Left renal pelvis (tissue), 4 donors: ENCODE results near the gene SOHLH1. TPM values are rescaled to one million over a fixed set of nuclear protein-coding genes. Genes with fewer than 3 reads are reported as not detected.
"Not testable (repeated sequence)": the region's sequence is repeated elsewhere in the genome, so short reads cannot be mapped to it uniquely, and the experiment has no call there.

Experiments used
- DNase-seq, 4 donors: peaks; one replicate each; pipeline ENCODE4 v3.0.0-alpha.2; 2013; ENCODE audit warnings: low read depth in 4 of 4, low spot score in 3 of 4
- polyA plus RNA-seq, 4 donors: library from polyadenylated mRNA; unstranded; fragments of 120-200 nt; gene quantifications; one replicate each; pipeline ENCODE4 v1.2.1, GENCODE V29; 2013; ENCODE audit not compliant: insufficient read length in 4 of 4

SOHLH1 gene
- polyA plus RNA-seq, 4 donors, result not detected

DNA sequence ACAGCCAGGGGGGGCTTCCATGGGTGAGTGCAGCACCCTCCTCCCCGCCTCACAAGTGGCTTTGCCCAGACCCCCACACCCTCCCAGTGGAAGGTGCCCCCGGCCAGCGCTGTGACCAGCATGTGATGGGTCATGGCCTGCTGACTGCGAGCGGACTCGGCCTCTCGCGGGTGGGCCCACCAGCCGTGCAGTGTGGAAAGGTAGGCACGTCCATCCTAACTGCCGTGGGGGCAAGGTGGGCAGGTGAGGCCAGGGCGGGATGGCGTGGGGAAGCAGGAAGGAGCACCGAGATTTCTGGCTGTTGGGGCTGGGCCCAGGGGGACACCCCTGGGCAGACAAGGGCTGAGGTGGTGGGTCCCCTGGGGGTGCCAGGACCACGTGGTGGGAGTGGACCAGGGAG lies 12.1 kb downstream of the SOHLH1 start:
- no peak for DNase-seq

DNA sequence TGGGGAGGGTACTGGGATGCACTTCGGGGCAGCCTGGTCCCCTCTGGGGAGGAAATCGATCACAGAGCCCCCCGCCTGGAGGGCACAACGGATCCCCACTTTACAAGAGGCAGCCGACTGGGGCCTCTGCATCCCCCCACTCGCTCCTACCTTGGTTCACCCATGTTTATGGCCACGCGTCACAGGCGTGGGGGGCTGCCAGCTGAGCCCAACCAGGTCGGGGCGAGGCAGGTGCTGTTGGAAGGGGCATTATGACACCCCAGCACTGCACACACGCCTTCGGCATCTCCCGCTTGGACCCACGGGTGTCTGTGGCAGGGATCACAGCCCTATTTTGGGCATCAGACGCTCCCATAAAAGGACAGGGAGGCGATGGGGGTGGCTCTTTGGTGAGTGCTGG lies 14.6 kb downstream of the SOHLH1 start:
- DNase-seq, result no peak

GRCh38 chr9:135683401-135684034 lies 15.8 kb downstream of the SOHLH1 start:
- DNase-seq, result no peak

DNA sequence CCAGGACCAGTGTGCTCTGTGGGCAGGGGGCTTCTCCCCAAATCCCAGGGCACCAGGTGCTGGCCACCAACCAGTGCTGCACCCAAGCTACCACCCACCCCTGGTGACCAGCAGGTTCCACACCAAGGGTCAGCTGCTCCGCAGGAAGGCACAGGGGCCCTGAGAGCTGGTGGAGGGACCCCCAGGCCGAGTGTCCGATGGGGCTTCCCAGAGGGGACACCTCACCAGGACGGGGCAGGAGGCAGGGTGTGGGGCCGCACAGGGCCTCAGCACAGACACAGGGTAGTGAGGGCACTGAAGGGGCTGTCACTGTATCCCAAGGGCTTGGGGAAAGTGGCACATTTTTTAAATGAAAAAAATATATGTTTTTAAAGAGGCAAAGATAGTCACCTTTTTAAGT lies 18.1 kb downstream of the SOHLH1 start:
- no peak for DNase-seq

- DNase-seq, result no peak
These were observed 19.2 kb downstream of the SOHLH1 start for GRCh38 chr9:135680056-135680455.

DNA sequence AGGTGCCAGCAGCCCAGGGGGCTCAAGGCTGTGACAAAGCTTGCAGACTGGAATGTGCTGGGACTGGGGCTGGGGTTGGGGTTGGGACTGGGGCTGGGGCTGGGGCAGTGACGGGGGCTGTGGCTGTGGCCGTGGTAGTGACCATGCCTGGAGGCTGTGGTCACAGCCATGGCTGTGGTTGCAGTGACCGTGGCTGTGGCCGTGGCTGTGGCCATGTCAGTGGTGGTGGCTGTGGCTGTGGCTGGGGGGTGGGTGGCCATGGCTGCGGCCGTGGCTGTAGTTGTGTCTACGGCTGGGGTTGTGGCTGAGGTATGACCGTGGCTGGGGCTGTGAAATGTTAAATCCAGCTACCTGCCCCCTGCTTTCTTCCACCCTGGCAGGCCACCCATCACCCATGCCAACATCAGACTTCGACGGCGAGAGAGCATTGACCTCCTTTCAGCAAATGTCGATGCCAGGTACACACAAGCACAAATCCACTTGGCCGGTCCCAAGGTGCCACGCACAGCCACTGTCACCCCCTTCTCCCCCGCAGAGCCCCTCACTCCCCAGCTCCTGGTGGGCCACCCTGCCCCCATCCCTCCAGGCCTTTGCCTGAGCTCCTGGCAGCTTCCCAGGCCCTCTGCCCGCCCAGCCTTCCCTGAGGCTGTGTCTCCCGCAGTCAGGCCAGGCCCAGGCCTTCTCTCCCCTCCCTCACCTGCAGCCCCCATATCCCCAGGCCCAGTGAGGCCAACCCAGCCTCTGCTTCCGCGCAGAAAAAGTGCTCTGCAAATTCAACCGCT lies 20.9 kb downstream of the SOHLH1 start:
- DNase-seq, result no peak

DNA sequence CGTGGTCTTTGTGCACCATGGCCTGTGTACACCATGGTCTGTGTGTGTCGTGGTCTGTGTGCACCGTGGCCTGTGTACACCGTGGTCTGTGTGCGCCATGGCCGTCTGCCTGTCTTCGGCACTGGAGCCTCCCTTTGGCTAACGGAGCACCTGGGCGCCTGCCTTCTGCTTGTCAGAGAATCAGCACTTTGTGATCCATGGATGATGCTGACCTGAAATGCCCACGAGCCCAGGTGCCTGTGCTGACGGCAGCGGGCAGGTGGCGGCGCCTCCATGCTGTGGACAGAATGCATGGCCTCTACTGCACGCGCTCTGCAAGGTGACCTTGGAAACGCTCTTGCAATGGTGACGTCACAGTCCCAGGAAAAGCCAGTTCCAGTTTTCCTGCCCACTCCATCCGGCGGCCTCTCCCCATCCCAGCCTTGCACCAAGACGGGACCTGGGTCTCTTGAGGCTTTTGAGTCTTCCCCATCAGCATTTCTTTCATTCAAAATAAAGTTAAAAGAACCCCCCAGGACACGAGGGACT lies 21.6 kb downstream of the SOHLH1 start:
- no peak for DNase-seq

DNA sequence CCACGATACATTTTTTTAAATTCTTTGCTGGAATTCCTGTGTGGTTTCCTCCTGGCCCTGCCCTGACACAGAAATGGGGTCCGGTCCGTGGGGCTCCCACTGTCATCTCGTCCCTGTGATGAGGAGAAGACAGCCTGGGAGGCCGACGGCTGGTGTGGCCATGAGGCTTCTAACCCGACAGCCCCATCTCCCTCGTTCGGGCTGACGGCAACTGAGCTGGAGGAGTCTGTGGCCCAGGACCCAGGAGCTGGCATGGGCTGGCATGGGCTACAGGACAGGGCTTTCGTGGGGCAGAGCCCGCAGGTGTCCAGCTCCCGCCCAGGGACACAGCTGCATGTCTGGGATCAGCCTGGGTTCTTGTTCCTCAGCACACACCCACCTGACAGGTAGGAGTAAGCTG lies 22.4 kb downstream of the SOHLH1 start:
- no peak for DNase-seq

- DNase-seq, result no peak
These were observed 24.3 kb downstream of the SOHLH1 start for GRCh38 chr9:135674977-135675376.

- no peak for DNase-seq
These were observed 25.3 kb downstream of the SOHLH1 start for GRCh38 chr9:135673941-135674340.

- DNase-seq, result not testable (repeated sequence)
These were observed 26.5 kb downstream of the SOHLH1 start for GRCh38 chr9:135672786-135673185.

- no peak for DNase-seq
These were observed 27.7 kb downstream of the SOHLH1 start for GRCh38 chr9:135671591-135672041.

DNA sequence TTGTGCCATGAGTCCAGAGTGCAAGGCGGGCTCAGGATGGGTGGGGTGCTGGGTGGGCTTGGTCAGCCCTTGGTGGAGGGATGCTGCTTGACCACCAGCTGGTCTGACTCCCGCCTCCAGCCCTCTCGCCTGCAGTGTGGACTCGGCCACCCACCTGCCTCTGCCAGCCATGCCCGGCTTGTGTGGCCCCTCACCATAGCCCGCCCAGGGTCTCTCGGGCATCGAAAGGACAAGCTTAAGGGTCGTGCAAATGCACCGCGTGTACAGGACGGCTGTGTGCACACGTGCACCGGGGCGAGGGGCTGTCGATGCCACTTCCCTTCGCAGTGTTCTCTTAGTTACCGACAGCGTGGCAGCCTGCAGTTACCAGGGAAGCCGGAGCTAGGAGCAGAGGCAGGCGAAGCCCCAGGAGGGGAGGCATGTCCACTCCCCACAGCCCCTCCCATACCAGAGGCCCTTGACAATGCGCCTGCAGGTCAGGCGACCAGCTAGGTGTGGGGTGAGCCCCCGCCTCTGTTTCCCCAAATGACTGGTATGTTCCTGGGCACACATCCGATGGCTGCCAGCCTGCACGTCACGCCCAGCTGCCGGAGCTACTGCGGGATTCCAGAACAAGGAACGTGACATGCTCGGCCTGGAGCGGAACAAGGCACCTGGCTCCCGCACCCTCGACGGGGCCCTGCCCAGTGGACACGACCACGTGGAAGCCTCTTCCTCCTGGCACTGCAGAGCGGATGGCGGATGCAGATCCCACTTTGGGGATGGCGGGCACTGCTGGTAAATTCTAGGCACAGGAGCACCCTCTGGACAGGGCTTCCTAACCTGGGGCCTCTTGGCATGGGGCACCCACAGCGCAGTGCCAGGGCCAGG lies 28.3 kb downstream of the SOHLH1 start:
- no peak for DNase-seq

DNA sequence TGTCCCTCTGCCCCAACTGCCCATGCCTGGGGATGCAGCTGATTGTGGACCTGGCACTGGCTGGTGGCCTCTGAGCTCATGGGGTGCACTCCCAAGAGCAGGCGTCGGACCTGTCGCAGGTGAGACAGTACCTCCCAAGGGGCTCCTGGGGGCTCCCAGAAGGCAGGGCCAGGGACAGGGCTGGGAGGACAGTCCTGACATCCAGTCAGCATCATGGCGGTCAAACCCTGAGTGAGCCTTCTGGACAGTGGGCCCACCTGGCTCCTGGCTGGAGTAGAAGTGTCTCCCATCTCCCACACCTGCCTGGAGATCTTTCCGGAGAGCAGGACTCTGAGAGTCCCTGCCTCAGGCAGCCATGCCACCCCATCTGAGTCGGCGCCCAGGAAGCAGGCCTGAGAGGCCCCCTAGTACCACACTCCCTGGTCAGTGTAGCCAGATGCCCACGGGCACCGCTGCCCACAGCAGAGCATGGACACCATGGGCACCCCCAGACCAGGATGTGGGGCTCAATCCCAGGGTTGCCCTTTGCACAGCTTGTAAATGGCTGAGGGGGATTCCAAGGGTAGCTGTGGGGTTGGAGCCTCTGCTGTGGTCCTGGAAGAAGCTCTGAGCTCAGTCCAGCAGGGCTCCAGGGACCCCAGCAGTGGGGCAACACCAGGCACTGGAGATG lies 29.5 kb downstream of the SOHLH1 start:
- no peak for DNase-seq

GRCh38 chr9:135669018-135669417 lies 30.3 kb downstream of the SOHLH1 start:
- not testable (repeated sequence) for DNase-seq

GRCh38 chr9:135667463-135668001 lies 31.7 kb downstream of the SOHLH1 start:
- DNase-seq, result no peak

DNA sequence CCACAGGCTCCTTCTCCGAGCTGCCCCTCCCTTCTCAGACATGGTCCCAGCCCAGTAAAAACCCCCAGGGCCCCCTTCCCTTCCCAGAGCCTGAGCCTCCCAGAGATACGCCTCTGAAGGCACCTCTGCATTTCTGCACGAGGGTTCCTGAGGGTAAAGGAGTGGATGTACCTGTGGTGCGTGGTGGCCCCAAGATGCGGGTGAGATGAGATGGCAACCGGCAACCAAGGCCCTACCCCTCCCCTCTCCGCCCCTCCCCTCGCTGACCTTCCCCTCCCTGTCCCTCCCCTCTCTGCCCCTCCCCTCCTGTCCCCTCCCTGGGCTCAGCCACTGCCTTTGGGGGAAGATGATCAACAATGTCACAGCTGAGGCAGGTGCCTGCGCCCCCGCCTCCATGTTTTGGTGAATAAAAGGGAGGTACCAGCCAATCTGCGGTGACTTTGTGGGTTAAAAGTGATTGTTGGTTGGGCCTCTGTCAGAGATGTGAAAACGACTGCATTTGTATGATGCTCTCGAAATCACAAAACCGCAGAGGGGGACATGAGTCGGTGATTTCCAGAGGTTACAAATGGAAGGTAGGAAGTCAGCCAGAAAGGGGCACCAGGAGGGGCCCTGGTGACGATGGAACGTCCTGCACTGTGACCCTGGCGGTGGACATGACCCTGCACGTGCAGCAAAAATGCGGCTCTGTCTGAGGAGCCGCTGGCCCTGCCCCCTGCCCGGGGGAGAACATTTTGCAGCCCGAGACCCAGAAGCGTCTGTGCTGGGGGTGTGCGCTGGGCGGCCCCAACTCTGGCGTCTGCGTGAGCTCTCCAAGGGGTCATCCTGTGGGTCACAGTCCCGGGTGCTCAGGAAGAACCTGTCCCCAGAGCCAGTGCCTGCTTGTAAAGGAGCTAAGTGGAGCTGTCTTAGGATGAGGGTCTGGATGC lies 32.5 kb downstream of the SOHLH1 start:
- DNase-seq, result no peak

GRCh38 chr9:135665795-135666189 lies 33.5 kb downstream of the SOHLH1 start:
- no peak for DNase-seq
